OCI-M2 (cell line): ENCODE results near the gene ERMP1.
"Not testable (repeated sequence)": the region's sequence is repeated elsewhere in the genome, so short reads cannot be mapped to it uniquely, and the experiment has no call there.

ENCODE experiments used
- DNase-seq: peaks from one replicate; lab custom pipeline; 2025; ENCODE audit not compliant: unreplicated experiment; lab: John Stamatoyannopoulos, UW

Gene ERMP1

GRCh38 chr9:5783982-5784381 lies 48.9 kb downstream of the ERMP1 start:
- DNase-seq = no peak

GRCh38 chr9:5783420-5783819 lies 49.5 kb downstream of the ERMP1 start:
- DNase-seq = not testable (repeated sequence)

GRCh38 chr9:5779705-5780218 lies 53.2 kb downstream of the ERMP1 start:
- not testable (repeated sequence) for DNase-seq

GRCh38 chr9:5778805-5779204 lies 54.1 kb downstream of the ERMP1 start:
- DNase-seq = no peak

GRCh38 chr9:5773324-5773999 lies 59.5 kb downstream of the ERMP1 start:
- no peak for DNase-seq

- no peak for DNase-seq
These were observed 64.7 kb downstream of the ERMP1 start for GRCh38 chr9:5767968-5768932.

GRCh38 chr9:5764130-5764868 lies 68.6 kb downstream of the ERMP1 start:
- DNase-seq = no peak

- DNase-seq = no peak
These were observed 70.5 kb downstream of the ERMP1 start for GRCh38 chr9:5762421-5762820.

GRCh38 chr9:5760338-5760737 lies 72.6 kb downstream of the ERMP1 start:
- no peak for DNase-seq

GRCh38 chr9:5756633-5757032 lies 76.3 kb downstream of the ERMP1 start:
- no peak for DNase-seq

- DNase-seq = no peak
These were observed 82.3 kb downstream of the ERMP1 start for GRCh38 chr9:5750569-5750968.

- DNase-seq = no peak
These were observed 83.6 kb downstream of the ERMP1 start for GRCh38 chr9:5749306-5749705.

- no peak for DNase-seq
These were observed 84.5 kb downstream of the ERMP1 start for GRCh38 chr9:5748438-5748837.

GRCh38 chr9:5743109-5743508 lies 89.8 kb downstream of the ERMP1 start:
- DNase-seq = no peak

GRCh38 chr9:5736563-5737346 lies 96.2 kb downstream of the ERMP1 start:
- no peak for DNase-seq

GRCh38 chr9:5735072-5735471 lies 97.8 kb downstream of the ERMP1 start:
- DNase-seq = no peak
